H7 (cell line): ENCODE measurements around the gene RABL6. TPM values are rescaled to one million over a fixed set of nuclear protein-coding genes. Genes with fewer than 3 reads are reported as not detected.
"Not testable (repeated sequence)": the region's sequence is repeated elsewhere in the genome, so short reads cannot be mapped to it uniquely, and the experiment has no call there.

Source experiments
- DNase-seq: peaks from one replicate; pipeline ENCODE4 v3.0.0; 2012
- H3K27me3 ChIP-seq: 2 replicates; pipeline ENCODE4 v1.6.0; 2011; ENCODE audit warnings: mild to moderate bottlenecking, low read length; ENCODE audit not compliant: control insufficient read depth, insufficient read depth
- H3K36me3 ChIP-seq: replicated peaks from 2 replicates; pipeline ENCODE4 v1.5.1; 2011; ENCODE audit warnings: low read length; ENCODE audit not compliant: control insufficient read depth, insufficient read depth
- H3K4me3 ChIP-seq: 2 replicates; pipeline ENCODE4 v1.5.1; 2011; ENCODE audit warnings: low read depth, mild to moderate bottlenecking, control low read depth, low read length, moderate library complexity; ENCODE audit not compliant: insufficient read depth
- total RNA-seq: library from RNA; depleted of rRNA; stranded (reverse); fragments of >200 nt; shearing (Covaris generic); gene quantifications from 2 replicates; pipeline ENCODE4 v1.2.3, GENCODE V29; 2014

RABL6 gene
- total RNA-seq, 1 experiment from 2014 or later, result 150 TPM

GRCh38 chr9:136838314-136839228, 30.8 kb downstream of the RABL6 start:
- DNase-seq, result no peak
- H3K27me3 ChIP-seq, result no peaks in the 10 kb centered on the region
- peaks cover 7% of the 10 kb centered on the region for H3K36me3 ChIP-seq
- no peak overlapping the region for H3K4me3 ChIP-seq

GRCh38 chr9:136839229-136840139, 31.7 kb downstream of the RABL6 start:
- Histone ChIP-seq H3K36me3 (peaks cover 7% of the 10 kb centered on the region), H3K27me3 (no peaks in the 10 kb centered on the region), H3K4me3 (no peak overlapping the region)
- DNase-seq, result no peak

DNA sequence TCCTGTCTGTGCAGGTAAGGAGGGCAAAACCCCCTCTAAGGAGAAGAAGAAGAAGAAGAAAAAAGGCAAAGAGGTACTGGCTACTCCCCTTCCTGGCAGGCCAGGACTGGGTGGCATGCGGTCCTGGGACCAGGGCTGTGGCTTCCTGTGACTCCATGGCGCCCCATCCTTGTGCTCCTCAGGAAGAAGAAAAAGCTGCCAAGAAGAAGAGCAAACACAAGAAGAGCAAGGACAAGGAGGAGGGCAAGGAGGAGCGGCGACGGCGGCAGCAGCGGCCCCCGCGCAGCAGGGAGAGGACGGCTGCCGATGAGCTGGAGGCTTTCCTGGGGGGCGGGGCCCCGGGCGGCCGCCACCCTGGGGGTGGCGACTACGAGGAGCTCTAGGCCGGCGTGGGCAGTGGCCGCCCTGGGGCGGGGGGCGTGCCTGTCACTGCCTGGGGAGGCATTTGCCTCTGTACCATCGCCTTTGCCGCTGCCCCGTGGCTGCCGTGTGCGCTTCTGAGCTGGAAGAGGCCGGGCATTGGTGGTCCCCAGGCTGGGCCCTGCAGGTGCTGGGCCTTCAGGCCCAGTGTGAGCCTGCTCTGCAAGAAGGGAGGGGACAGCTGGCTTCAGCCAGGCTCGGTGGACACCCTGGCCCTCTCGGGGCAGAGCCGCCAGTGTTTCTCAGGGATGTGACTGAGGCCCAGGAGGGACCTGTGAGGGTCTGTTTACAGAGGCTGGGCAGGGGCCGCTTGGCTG, 32.6 kb downstream of the RABL6 start:
- DNase-seq, result peak; percentile 90
- Histone ChIP-seq H3K4me3 (no peak overlapping the region), H3K27me3 (no peaks in the 10 kb centered on the region), H3K36me3 (peaks cover 7% of the 10 kb centered on the region)

- no peak overlapping the region for H3K4me3 ChIP-seq
- DNase-seq, result no peak
- no peaks in the 10 kb centered on the region; the same call in 1 of the 2 replicates for H3K27me3 ChIP-seq
- H3K36me3 ChIP-seq, result peaks cover 7% of the 10 kb centered on the region
Observed at GRCh38 chr9:136840877-136841645, 33.3 kb downstream of the RABL6 start.

- not testable (repeated sequence) for DNase-seq, H3K36me3 ChIP-seq, H3K4me3 ChIP-seq, H3K27me3 ChIP-seq
Observed at GRCh38 chr9:136841646-136842379, 34.1 kb downstream of the RABL6 start.

- DNase-seq, result peak; percentile 94
- H3K27me3 ChIP-seq, H3K36me3 ChIP-seq: not testable (repeated sequence)
- H3K4me3 ChIP-seq, result peak within 1 kb of the TSS; percentile 16; the same call in 1 of the 2 replicates
Observed at GRCh38 chr9:136842380-136842948, 34.7 kb downstream of the RABL6 start, which contains the start of gene AJM1. Gene AJM1, plus strand, starts transcription at chr9:136842478. Its CDS starts 1,937 bp downstream, at chr9:136844415.

DNA sequence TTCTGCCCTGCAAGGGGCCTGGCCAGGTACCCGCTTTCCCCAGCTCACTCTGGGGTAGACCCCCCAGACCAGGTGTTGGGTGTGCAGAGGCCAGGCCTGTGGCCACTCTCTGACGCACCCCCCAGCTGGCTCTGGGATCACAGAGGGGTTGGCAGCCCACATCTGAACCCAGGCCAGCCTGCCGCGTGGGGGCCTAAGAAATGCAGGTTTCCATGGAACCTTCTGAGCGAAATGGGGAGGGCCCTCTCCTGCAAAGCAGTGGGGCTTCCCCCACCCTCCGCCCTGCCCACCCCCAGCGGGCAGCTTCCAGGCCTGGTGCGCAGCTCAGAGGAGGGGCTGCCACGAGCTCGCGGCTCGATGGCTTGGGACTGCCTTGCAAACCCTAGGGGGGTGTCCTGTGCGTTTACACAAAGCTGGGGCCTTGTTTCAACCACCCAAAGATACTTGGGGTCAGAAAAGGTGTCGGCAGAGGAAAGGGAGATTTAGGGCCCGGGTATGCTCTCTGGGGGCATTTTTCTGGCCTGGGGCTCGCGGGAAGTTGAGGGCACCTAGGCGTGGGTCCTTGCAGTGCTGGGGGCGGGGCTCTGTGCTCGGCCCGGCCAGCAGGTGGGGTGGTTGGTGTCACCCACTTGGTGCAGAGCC, 35.5 kb downstream of the RABL6 start:
- not testable (repeated sequence) for H3K4me3 ChIP-seq, H3K27me3 ChIP-seq, H3K36me3 ChIP-seq, DNase-seq

GRCh38 chr9:136843801-136844740, 36.3 kb downstream of the RABL6 start:
- peak; percentile 79 for DNase-seq
- not testable (repeated sequence) for H3K4me3 ChIP-seq

GRCh38 chr9:136844761-136845464, 37.2 kb downstream of the RABL6 start:
- no peak overlapping the region for H3K4me3 ChIP-seq
- DNase-seq, result peak; percentile 75
- peaks cover 5% of the 10 kb centered on the region for H3K27me3 ChIP-seq
- H3K36me3 ChIP-seq, result peaks cover 2% of the 10 kb centered on the region

More at GRCh38 chr9:136843801-136844740, 36.3 kb downstream of the RABL6 start:
- not testable (repeated sequence) for H3K27me3 ChIP-seq, H3K36me3 ChIP-seq

- Histone ChIP-seq H3K27me3 (peaks cover 5% of the 10 kb centered on the region), H3K36me3 (peaks cover 2% of the 10 kb centered on the region), H3K4me3 (peak overlapping the region; percentile 5; the same call in 1 of the 2 replicates)
- no peak for DNase-seq
Observed at GRCh38 chr9:136845465-136846260, 37.9 kb downstream of the RABL6 start.
